WI38 (cell line): ENCODE results near the gene GRID2.
"Not testable (repeated sequence)": the region's sequence is repeated elsewhere in the genome, so short reads cannot be mapped to it uniquely, and the experiment has no call there.

Experiments
- H3K4me3 ChIP-seq: 2 replicates; pipeline ENCODE4 v1.5.1; 2011; ENCODE audit warnings: low read depth, mild to moderate bottlenecking, control low read depth, low read length
- CTCF ChIP-seq: IDR thresholded peaks from 2 replicates; pipeline ENCODE4 v1.5.1; 2012; ENCODE audit warnings: low read depth, mild to moderate bottlenecking, control low read depth, low read length

Gene GRID2

GRCh38 chr4:92268642-92269041, 35.1 kb upstream of the GRID2 start:
- no peak for TF ChIP-seq CTCF
- no peak overlapping the region for H3K4me3 ChIP-seq

GRCh38 chr4:92270908-92271307, 32.9 kb upstream of the GRID2 start:
- H3K4me3 ChIP-seq: no peak overlapping the region
- no peak for TF ChIP-seq CTCF

GRCh38 chr4:92271551-92271950, 32.2 kb upstream of the GRID2 start:
- H3K4me3 ChIP-seq: not testable (repeated sequence)

GRCh38 chr4:92277057-92277881, 26.5 kb upstream of the GRID2 start:
- H3K4me3 ChIP-seq: not testable (repeated sequence)

- H3K4me3 ChIP-seq: no peak overlapping the region
- TF ChIP-seq CTCF: no peak
Measured at GRCh38 chr4:92279296-92279695, 24.5 kb upstream of the GRID2 start.

GRCh38 chr4:92299152-92299551, 4.6 kb upstream of the GRID2 start:
- no peak for TF ChIP-seq CTCF
- no peak overlapping the region for H3K4me3 ChIP-seq

GRCh38 chr4:92304121-92304520, 355 bp downstream of the GRID2 start:
- peak overlapping the region; percentile 52 for H3K4me3 ChIP-seq

GRCh38 chr4:92304606-92305005, 840 bp downstream of the GRID2 start:
- H3K4me3 ChIP-seq: peak overlapping the region; percentile 52
- TF ChIP-seq CTCF: no peak

More at GRCh38 chr4:92304121-92304520, 355 bp downstream of the GRID2 start:
- TF ChIP-seq CTCF: no peak
